Trophoblast cell (in vitro differentiated cells and primary cell): Measurements from ENCODE around the gene NAV3.

Source experiments
- DNase-seq, 2 donors: peaks; one replicate each; pipeline ENCODE4 v3.0.0-alpha.2; 2016
- H2AFZ ChIP-seq: 2 replicates; pipeline ENCODE4 v1.6.1; 2013; ENCODE audit warnings: low read length, moderate library complexity, mild to moderate bottlenecking; ENCODE audit not compliant: insufficient read depth, poor library complexity
- H2AK5ac ChIP-seq: 2 replicates; pipeline ENCODE4 v1.6.1; 2013; ENCODE audit warnings: mild to moderate bottlenecking, low read length
- H2BK120ac ChIP-seq: 2 replicates; pipeline ENCODE4 v1.6.1; 2013; ENCODE audit warnings: low read length, mild to moderate bottlenecking, moderate library complexity; ENCODE audit not compliant: insufficient read depth, poor library complexity
- H2BK12ac ChIP-seq: 2 replicates; pipeline ENCODE4 v1.6.1; 2013; ENCODE audit warnings: mild to moderate bottlenecking, low read length, moderate library complexity
- H2BK5ac ChIP-seq: 2 replicates; pipeline ENCODE4 v1.6.1; 2013; ENCODE audit warnings: low read length, low read depth, moderate library complexity, mild to moderate bottlenecking; ENCODE audit not compliant: poor library complexity
- H3K14ac ChIP-seq: 2 replicates; pipeline ENCODE4 v1.6.1; 2013; ENCODE audit warnings: mild to moderate bottlenecking, low read length
- H3K18ac ChIP-seq: 2 replicates; pipeline ENCODE4 v1.6.1; 2013; ENCODE audit warnings: mild to moderate bottlenecking, low read length
- H3K23ac ChIP-seq: 2 replicates; pipeline ENCODE4 v1.6.1; 2013; ENCODE audit warnings: low read length
- H3K27ac ChIP-seq: 2 replicates; pipeline ENCODE4 v1.5.1; 2013; ENCODE audit warnings: low read depth, mild to moderate bottlenecking, inconsistent platforms, low read length, moderate library complexity
- H3K27me3 ChIP-seq: 2 replicates; pipeline ENCODE4 v1.6.1; 2013; ENCODE audit warnings: inconsistent platforms, mild to moderate bottlenecking, low read length, moderate library complexity; ENCODE audit not compliant: insufficient read depth
- H3K36me3 ChIP-seq, 2 experiments: 1 replicate in 1 of 2; 2 replicates in 1 of 2; pipeline ENCODE4 v1.6.1; 2013; ENCODE audit warnings: low read length in 2 of 2, mild to moderate bottlenecking in 2 of 2, moderate library complexity in 1 of 2; ENCODE audit not compliant: insufficient read depth in 2 of 2, control insufficient read depth in 1 of 2
- H3K4ac ChIP-seq: 2 replicates; pipeline ENCODE4 v1.6.1; 2013; ENCODE audit warnings: low read depth, mild to moderate bottlenecking, low read length, moderate library complexity
- H3K4me1 ChIP-seq, 2 experiments: 1 replicate in 1 of 2; 2 replicates in 1 of 2; pipeline ENCODE4 v1.6.1; 2013; ENCODE audit warnings: low read length in 2 of 2, mild to moderate bottlenecking in 2 of 2, moderate library complexity in 1 of 2; ENCODE audit not compliant: insufficient read depth in 2 of 2, control insufficient read depth in 1 of 2
- H3K4me2 ChIP-seq: 2 replicates; pipeline ENCODE4 v1.6.1; 2013; ENCODE audit warnings: inconsistent platforms, mild to moderate bottlenecking, low read length, moderate library complexity
- H3K4me3 ChIP-seq: 2 replicates; pipeline ENCODE4 v1.5.1; 2013; ENCODE audit warnings: mild to moderate bottlenecking, low read depth, low read length, inconsistent platforms
- H3K79me1 ChIP-seq: one replicate; pipeline ENCODE4 v1.6.1; 2013; ENCODE audit warnings: low read length
- H3K79me2 ChIP-seq: 2 replicates; pipeline ENCODE4 v1.6.1; 2013; ENCODE audit warnings: low read length, mild to moderate bottlenecking; ENCODE audit not compliant: control insufficient read depth, insufficient read depth, poor library complexity
- H3K9ac ChIP-seq: 2 replicates; pipeline ENCODE4 v1.6.1; 2013; ENCODE audit warnings: mild to moderate bottlenecking, low read length
- H3K9me3 ChIP-seq: 2 replicates; pipeline ENCODE4 v1.6.1; 2013; ENCODE audit warnings: low read depth, mild to moderate bottlenecking, control low read depth, inconsistent platforms, low read length; ENCODE audit not compliant: insufficient read depth
- H4K12ac ChIP-seq: 2 replicates; pipeline ENCODE4 v1.6.1; 2013; ENCODE audit warnings: low read depth, mild to moderate bottlenecking, low read length, moderate library complexity
- H4K8ac ChIP-seq: 2 replicates; pipeline ENCODE4 v1.6.1; 2013; ENCODE audit warnings: low read depth, mild to moderate bottlenecking, low read length, moderate library complexity
- H4K91ac ChIP-seq: one replicate; pipeline ENCODE4 v1.6.1; 2013; ENCODE audit warnings: low read depth, mild to moderate bottlenecking, low read length, moderate library complexity
- WGBS: extraction: QIAGEN DNeasy Blood & Tissue Kit; methylation state at CpG from one replicate; pipeline ENCODE4 v1.1.7; 2013; ENCODE audit warnings: missing lambda C conversion rate; ENCODE audit not compliant: insufficient read length, insufficient coverage; ENCODE audit errors: extremely low coverage; 5-methylcytosine and 5-hydroxymethylcytosine counted together

Gene NAV3

GRCh38 chr12:77995436-77996167 is 164.9 kb downstream of the NAV3 start:
- no peak overlapping the region for H3K4ac ChIP-seq
- no peak overlapping the region for H3K14ac ChIP-seq
- no peak overlapping the region for H3K4me3 ChIP-seq
- H3K9ac ChIP-seq: no peak overlapping the region
- H3K27me3 ChIP-seq: no peaks in the 10 kb centered on the region
- H3K23ac ChIP-seq: no peak overlapping the region
- no peaks in the 10 kb centered on the region for H3K79me2 ChIP-seq
- DNase-seq: no peak
- no peak overlapping the region for H3K27ac ChIP-seq
- H4K8ac ChIP-seq: no peak overlapping the region
- no peak overlapping the region for H3K4me2 ChIP-seq
- no peaks in the 10 kb centered on the region for H3K4me1 ChIP-seq
- H3K36me3 ChIP-seq: no peaks in the 10 kb centered on the region
- H2AK5ac ChIP-seq: no peak overlapping the region
- no peak overlapping the region for H2BK12ac ChIP-seq
- no peaks in the 10 kb centered on the region for H3K79me1 ChIP-seq
- no peak overlapping the region for H4K91ac ChIP-seq
- no peak overlapping the region for H2AFZ ChIP-seq
- no peaks in the 10 kb centered on the region for H3K9me3 ChIP-seq
- H3K18ac ChIP-seq: no peak overlapping the region
- WGBS: no CpG with 5 or more reads among the region's 2 CpGs
- H2BK5ac ChIP-seq: no peak overlapping the region
- H2BK120ac ChIP-seq: no peak overlapping the region
- no peak overlapping the region for H4K12ac ChIP-seq

GRCh38 chr12:77996670-77997069 is 166.0 kb downstream of the NAV3 start:
- Histone ChIP-seq H3K18ac (no peak overlapping the region), H3K79me1 (no peaks in the 10 kb centered on the region), H3K9ac (no peak overlapping the region), H3K36me3 (no peaks in the 10 kb centered on the region), H2AK5ac (no peak overlapping the region), H4K12ac (no peak overlapping the region), H4K8ac (no peak overlapping the region), H2BK120ac (no peak overlapping the region), H2BK12ac (no peak overlapping the region), H3K4me2 (no peak overlapping the region), H3K14ac (no peak overlapping the region), H3K4me3 (no peak overlapping the region), H3K4me1 (no peaks in the 10 kb centered on the region), H4K91ac (no peak overlapping the region), H2AFZ (no peak overlapping the region), H3K27ac (no peak overlapping the region), H3K4ac (no peak overlapping the region), H2BK5ac (no peak overlapping the region), H3K79me2 (no peaks in the 10 kb centered on the region), H3K9me3 (no peaks in the 10 kb centered on the region), H3K27me3 (no peaks in the 10 kb centered on the region), H3K23ac (no peak overlapping the region)
- WGBS: no CpG with 5 or more reads among the region's 4 CpGs
- DNase-seq: no peak

- H3K79me1 ChIP-seq: no peaks in the 10 kb centered on the region
- DNase-seq: no peak
- H3K18ac ChIP-seq: no peak overlapping the region
- H3K27ac ChIP-seq: no peak overlapping the region
- H3K4me2 ChIP-seq: no peak overlapping the region
- no peaks in the 10 kb centered on the region for H3K9me3 ChIP-seq
- no peak overlapping the region for H4K8ac ChIP-seq
- no peak overlapping the region for H2AFZ ChIP-seq
- no peak overlapping the region for H3K23ac ChIP-seq
- no peaks in the 10 kb centered on the region for H3K79me2 ChIP-seq
- H3K14ac ChIP-seq: no peak overlapping the region
- no peak overlapping the region for H2BK12ac ChIP-seq
- no peaks in the 10 kb centered on the region for H3K36me3 ChIP-seq
- H3K4ac ChIP-seq: no peak overlapping the region
- H3K9ac ChIP-seq: no peak overlapping the region
- H4K12ac ChIP-seq: no peak overlapping the region
- no peaks in the 10 kb centered on the region for H3K4me1 ChIP-seq
- H2AK5ac ChIP-seq: no peak overlapping the region
- WGBS: no CpG with 5 or more reads among the region's 2 CpGs
- H3K4me3 ChIP-seq: no peak overlapping the region
- no peaks in the 10 kb centered on the region for H3K27me3 ChIP-seq
- no peak overlapping the region for H4K91ac ChIP-seq
- no peak overlapping the region for H2BK5ac ChIP-seq
- H2BK120ac ChIP-seq: no peak overlapping the region
Measured at GRCh38 chr12:77998236-77998786, 167.6 kb downstream of the NAV3 start.

GRCh38 chr12:77999074-77999715 is 168.5 kb downstream of the NAV3 start:
- no peak overlapping the region for H3K4me2 ChIP-seq
- no peaks in the 10 kb centered on the region for H3K36me3 ChIP-seq
- H3K4me1 ChIP-seq: no peaks in the 10 kb centered on the region
- DNase-seq: no peak
- no peak overlapping the region for H2AFZ ChIP-seq
- H3K14ac ChIP-seq: no peak overlapping the region
- H2AK5ac ChIP-seq: no peak overlapping the region
- no peak overlapping the region for H3K9ac ChIP-seq
- no peak overlapping the region for H2BK12ac ChIP-seq
- no peak overlapping the region for H3K23ac ChIP-seq
- H3K27me3 ChIP-seq: no peaks in the 10 kb centered on the region
- H3K4ac ChIP-seq: no peak overlapping the region
- no peak overlapping the region for H2BK120ac ChIP-seq
- no peak overlapping the region for H3K18ac ChIP-seq
- H2BK5ac ChIP-seq: no peak overlapping the region
- H3K79me2 ChIP-seq: no peaks in the 10 kb centered on the region
- WGBS: no CpG with 5 or more reads among the region's 4 CpGs
- no peak overlapping the region for H4K91ac ChIP-seq
- H3K9me3 ChIP-seq: no peaks in the 10 kb centered on the region
- H3K79me1 ChIP-seq: no peaks in the 10 kb centered on the region
- no peak overlapping the region for H4K12ac ChIP-seq
- H3K27ac ChIP-seq: no peak overlapping the region
- H3K4me3 ChIP-seq: no peak overlapping the region
- no peak overlapping the region for H4K8ac ChIP-seq
